Activated CD4-positive, CD25-positive, alpha-beta regulatory T cell treated with anti-CD3 and anti-CD28 coated beads, Interleukin-2, amount 50 U/mL, for 72 hours (primary cell): ENCODE results near the gene H2BK1.
A peak's percentile ranks its signal among the peaks of the same experiment; 100 is the strongest.

Experiments used
- DNase-seq: peaks from one replicate; pipeline ENCODE4 v3.0.0; 2021

H2BK1 gene

GRCh38 chr7:151175047-151175792, 35.1 kb downstream of the H2BK1 start:
- DNase-seq, result no peak

DNA sequence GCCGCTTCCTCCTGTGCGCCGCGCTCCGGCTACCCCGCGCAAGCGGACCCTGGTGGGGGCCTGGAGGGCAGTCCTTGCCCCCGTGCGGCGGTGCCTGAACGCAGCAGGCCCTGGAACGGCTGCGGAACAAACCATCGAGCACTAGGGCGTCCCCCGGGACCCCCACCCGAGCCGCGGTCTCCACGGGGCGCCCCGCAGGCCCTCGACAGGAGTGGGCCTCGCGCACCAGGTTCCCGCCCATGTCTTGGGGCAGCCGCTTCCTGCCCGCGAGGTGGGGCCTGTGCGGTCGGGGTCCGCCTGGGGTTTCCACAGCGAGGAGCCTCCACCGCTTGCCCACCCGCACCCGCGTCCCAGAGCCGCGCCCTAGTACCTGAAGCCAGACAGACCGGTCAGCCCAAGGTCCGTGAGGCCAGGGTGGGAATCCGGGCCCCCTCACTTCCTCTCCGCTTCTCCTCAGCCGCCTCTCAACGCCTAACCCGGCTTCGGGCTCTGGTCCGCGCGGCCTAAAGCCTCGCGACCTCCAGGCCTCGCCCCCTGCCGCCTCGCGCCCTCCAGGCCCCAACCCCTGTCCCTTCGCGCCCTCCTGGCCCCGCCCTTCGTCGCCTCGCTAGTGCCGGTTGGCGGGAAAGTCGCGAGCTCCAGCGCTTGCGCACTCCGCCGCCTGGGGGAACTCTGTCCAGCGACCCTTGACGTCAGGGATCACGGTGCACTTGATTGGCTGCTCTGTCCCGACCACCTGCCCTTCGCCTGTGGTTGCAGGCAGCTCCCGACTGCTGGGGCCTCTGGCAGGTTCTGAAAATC, 35.8 kb downstream of the H2BK1 start:
- no peak for DNase-seq

DNA sequence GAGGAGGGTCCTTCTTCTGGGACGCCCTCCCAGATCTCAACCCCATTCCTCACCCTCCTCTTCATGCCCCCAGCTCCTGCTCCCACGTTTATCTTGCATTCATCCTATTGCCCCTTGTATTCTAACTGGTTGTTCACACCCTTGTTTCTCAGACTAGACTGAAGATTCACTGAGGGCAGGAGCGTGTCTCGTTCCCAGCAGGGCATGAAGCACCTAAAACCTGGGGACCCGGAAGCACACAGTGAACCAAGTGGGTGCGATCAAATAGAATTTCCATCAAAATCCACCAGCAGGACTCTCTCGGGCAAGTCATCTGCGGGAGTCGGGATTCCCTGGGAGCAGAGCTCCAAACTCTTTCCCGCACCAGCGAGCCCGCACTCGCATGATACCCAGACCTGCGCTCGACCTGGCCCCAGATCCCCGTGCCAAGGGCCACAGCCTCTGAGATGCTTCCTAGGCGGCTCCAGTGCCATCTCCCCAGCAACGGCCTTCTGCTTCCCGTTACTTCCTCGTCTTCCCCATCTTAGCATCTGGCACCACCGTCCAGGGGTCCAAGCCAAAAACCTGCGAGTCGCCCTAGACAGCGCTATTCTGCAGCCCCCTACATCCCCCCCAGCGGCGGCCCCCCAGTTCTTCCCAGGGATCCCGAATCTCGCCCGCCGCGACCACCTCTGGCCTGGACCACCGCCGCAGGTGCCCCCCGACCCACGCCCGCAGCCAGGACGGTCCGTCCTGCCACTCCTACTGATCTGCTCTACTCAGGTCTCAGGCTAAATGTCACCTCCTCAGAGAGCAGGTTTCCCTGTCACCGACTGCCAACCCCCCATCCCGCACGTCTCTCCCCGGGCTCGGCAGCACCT, 36.7 kb downstream of the H2BK1 start:
- no peak for DNase-seq

DNA sequence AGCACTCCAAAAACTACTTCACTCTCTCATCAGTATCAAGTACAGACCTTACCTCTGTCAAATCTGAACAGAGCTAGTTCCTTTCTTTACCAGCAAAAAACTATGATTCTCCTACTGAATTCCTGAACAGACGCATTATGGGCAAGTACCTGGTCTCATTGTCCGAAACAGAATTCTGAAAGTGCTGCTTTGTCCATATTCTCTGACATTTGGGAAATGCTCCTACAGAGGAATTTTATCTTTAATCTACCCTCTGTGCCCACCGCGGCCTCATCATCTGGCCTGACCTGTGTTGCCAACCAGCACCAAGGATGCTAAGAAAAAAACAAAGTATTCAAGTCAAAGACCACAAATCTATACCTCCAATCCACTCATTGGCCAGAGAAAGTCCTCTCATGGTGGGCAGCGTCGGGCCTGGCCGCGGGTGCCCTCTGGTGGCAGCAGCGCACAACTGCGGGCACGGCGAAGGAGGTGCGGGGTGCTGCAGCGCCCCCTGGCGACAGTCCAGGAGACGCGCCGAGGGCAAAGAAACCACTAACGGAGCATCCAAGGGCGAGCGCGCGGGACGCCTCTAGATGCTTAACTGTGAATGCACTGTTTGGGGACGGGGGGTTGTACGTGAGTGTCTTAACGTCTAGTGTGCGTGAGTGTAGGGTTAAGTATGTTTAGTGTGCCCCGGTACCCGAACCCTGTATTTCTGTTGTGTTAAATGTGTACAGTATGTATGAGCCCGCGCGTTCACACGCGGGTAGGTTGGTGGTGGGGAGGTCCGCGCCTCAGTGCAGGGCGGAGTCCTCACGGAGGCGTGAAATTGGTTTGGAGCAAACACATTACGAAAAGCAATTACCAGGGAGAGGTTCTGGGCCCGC, 37.8 kb downstream of the H2BK1 start:
- peak; percentile 86 for DNase-seq

DNA sequence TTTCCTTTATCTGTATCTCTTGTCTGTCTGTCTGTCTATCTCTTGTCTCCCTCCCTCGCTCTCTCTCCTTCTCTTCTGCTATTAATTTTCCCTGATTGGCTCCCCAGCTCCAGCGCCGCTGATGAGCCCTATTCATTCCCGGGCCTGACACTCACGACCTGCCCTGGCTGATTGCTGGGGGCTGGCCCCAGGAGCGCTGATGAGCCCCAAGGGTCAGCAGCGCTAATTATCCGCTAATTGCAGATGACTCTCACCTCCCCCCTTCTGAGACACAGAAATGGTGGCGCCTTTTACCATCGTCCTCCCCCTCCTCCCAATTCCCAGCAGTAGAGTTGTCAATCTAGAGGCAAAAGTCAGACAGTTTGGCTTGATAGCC, 41.5 kb downstream of the H2BK1 start:
- no peak for DNase-seq

GRCh38 chr7:151168003-151168786, 42.1 kb downstream of the H2BK1 start:
- DNase-seq, result peak; percentile 66

DNA sequence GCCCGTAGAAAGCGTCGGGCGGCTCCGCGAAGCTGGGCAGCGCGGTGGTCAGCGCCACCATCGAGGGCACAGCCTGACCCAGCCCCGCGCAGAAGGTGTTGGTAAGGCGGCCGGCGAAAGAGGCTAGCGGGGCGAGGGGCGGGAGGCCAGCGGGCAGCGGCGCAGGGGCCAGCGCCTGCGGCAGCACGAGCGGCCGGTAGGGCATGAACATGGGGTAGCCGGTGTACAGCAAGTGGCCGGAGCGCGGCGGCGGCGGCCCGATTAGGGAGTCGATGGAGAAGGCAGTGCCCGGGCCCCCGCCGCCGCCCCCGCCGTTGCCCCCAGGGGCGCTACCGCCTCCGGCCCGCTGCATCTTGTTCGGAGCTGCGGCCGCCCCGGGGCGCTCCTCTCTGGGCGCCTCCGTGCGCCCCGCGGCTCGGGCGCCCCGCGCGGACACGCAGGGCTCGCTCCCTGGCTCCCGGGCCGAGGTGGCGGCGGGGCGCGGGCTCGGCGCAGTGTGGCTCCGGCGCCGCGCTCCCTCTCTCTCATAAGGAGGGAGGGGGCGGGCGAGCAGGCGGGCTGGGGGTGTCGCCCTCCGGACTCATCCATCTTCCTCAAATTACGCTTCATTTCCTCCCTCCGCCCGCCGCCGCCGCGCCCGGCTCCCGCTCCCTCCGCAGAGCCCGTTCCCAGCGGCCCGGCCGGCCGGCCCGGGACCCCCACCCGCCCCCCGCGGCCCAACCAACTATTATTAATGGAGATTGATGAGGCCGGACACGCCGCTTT, 42.9 kb downstream of the H2BK1 start, which contains the start of gene GBX1:
TSS of gene GBX1 (minus strand) at position 498 of the 765 bp plus-strand sequence. CDS start at position 352, 146 bp downstream.
- no peak for DNase-seq

DNA sequence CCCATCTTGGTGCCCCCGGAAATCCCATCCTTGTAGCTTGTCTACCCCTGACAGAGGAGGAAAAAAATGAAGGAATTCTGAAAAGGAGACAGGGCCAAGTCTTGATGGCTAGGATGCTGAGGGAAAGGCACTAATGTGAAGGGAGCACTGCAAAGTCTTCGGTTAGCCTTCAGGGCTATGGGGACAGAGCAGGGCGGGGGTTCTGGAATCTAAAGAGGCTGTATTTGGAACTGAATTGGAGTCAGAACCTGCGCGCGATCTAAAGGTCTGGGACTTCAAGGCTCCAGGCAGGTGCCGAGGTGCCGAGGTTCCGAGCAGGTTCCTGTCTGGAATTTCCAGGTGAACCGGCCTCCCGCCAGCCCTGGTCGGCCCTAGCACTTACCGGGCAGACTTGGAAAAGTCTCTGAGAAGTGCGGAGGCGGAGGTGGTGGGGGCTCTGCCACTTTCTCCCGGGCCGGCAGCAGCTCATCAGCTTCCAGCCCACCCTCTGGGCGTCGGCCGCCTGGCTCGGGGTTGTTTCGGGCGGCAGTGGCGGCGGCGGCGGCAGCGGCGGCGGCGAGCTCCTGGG, 43.6 kb downstream of the H2BK1 start:
- no peak for DNase-seq

- no peak for DNase-seq
Observed at GRCh38 chr7:151161757-151162156, 48.5 kb downstream of the H2BK1 start.
